BE2C (cell line): ENCODE results near the gene TXNRD1.

Experiments used
- DNase-seq: peaks from one replicate; pipeline ENCODE4 v3.0.0-alpha.2; 2020
- H3K27me3 ChIP-seq: fragments of 250-450 bp; sonication (Bioruptor Pico); 2 replicates; pipeline ENCODE4 v1.5.1; 2020; ENCODE audit warnings: mild to moderate bottlenecking
- H3K36me3 ChIP-seq: fragments of 250-450 bp; sonication (Bioruptor Pico); 2 replicates; pipeline ENCODE4 v1.5.1; 2020; ENCODE audit warnings: mild to moderate bottlenecking
- H3K4me1 ChIP-seq: fragments of 250-450 bp; sonication (Bioruptor Pico); 2 replicates; pipeline ENCODE4 v1.5.1; 2020
- H3K4me3 ChIP-seq: 2 replicates; pipeline ENCODE4 v1.5.1; 2011; ENCODE audit warnings: low read depth, low read length
- H3K9me3 ChIP-seq: fragments of 250-450 bp; sonication (Bioruptor Pico); 2 replicates; pipeline ENCODE4 v1.5.1; 2020
- CTCF ChIP-seq: IDR thresholded peaks from 2 replicates; pipeline ENCODE4 v1.5.1; 2012; ENCODE audit warnings: mild to moderate bottlenecking, low read depth, low read length

Gene TXNRD1

GRCh38 chr12:104296718-104297117 is 81.1 kb downstream of the TXNRD1 start:
- Histone ChIP-seq H3K4me1 (no peaks in the 10 kb centered on the region; the same call in 1 of the 2 replicates), H3K9me3 (no peaks in the 10 kb centered on the region), H3K36me3 (peaks cover 82% of the 10 kb centered on the region), H3K27me3 (no peaks in the 10 kb centered on the region), H3K4me3 (no peak overlapping the region)
- no peak for DNase-seq
- TF ChIP-seq CTCF, result no peak

- H3K36me3 ChIP-seq, result peaks cover 76% of the 10 kb centered on the region
- no peaks in the 10 kb centered on the region; the same call in 1 of the 2 replicates for H3K4me1 ChIP-seq
- H3K4me3 ChIP-seq, result no peak overlapping the region
- no peaks in the 10 kb centered on the region for H3K27me3 ChIP-seq
- no peak for DNase-seq
- H3K9me3 ChIP-seq, result no peaks in the 10 kb centered on the region
- no peak for TF ChIP-seq CTCF
Measured at GRCh38 chr12:104297477-104298113, 82.0 kb downstream of the TXNRD1 start.

DNA sequence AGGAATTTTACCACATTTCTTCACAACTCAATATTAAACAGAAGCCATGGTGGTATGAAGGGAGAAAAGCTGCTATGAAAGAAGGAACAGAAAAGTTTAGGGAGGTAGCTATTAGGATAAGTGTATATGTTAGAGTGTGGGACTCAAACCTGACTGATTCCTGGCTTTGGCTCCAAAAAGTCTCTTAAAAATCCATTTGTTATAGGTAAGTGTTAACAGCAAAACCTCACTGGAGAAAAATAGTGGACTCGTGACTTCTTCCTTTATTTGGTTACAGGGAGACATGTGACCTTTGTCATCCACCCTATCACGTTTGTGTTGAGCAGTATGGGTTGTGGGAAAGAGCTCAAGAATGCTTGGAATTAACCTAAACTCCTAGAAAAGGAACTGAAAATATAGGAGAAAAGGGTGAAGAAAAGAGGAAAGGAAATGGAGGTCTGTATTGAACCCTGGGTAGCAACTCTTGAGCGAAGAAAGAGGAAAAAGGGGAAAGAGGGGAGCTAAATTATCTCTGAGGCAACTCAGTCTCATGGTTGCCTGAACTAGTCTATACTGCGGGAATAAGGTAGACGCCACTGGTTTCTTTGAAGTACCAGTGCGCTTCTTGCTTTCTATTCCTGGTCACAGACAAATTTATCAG is 84.4 kb downstream of the TXNRD1 start:
- Histone ChIP-seq H3K4me3 (no peak overlapping the region), H3K9me3 (no peaks in the 10 kb centered on the region), H3K27me3 (no peaks in the 10 kb centered on the region), H3K36me3 (peaks cover 79% of the 10 kb centered on the region), H3K4me1 (no peaks in the 10 kb centered on the region; the same call in 1 of the 2 replicates)
- no peak for DNase-seq
- no peak for TF ChIP-seq CTCF

DNA sequence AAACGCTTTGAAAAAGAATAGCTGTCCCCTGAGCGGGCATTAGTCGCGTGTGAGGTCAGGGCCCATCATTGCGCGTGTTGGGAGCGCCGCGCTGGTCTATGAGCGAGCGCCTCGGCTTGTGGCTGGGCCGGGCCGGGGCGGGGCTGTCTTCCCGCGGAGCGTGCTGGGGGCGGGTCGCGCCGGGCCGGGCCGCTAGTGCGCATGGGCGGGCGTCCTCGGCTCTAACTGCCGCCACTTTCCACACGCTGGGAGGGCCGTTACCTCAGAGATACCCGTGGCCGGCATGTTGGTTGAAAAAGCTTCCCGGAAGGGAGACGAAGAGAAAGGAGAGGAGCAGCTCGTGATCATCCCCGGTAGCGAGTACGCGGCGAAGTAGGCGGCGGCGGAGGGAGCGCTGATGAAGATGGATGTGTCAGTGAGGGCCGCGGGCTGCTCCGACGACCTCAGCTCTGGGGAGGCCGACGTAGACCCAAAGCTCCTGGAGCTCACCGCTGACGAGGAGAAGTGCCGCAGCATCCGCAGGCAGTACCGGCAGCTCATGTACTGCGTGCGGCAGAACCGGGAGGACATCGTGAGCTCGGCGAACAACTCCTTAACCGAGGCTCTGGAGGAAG is 88.1 kb downstream of the TXNRD1 start, which contains the start of gene EID3:
EID3 (plus strand) TSS at position 202 of the 614 bp plus-strand sequence; CDS start at position 398, 196 bp downstream.
- Histone ChIP-seq H3K36me3 (peaks cover 48% of the 10 kb centered on the region), H3K27me3 (no peaks in the 10 kb centered on the region), H3K9me3 (no peaks in the 10 kb centered on the region), H3K4me1 (peaks cover 4% of the 10 kb centered on the region; the same call in 1 of the 2 replicates), H3K4me3 (no peak within 1 kb of the TSS)
- TF ChIP-seq CTCF, result no peak
- DNase-seq, result no peak

DNA sequence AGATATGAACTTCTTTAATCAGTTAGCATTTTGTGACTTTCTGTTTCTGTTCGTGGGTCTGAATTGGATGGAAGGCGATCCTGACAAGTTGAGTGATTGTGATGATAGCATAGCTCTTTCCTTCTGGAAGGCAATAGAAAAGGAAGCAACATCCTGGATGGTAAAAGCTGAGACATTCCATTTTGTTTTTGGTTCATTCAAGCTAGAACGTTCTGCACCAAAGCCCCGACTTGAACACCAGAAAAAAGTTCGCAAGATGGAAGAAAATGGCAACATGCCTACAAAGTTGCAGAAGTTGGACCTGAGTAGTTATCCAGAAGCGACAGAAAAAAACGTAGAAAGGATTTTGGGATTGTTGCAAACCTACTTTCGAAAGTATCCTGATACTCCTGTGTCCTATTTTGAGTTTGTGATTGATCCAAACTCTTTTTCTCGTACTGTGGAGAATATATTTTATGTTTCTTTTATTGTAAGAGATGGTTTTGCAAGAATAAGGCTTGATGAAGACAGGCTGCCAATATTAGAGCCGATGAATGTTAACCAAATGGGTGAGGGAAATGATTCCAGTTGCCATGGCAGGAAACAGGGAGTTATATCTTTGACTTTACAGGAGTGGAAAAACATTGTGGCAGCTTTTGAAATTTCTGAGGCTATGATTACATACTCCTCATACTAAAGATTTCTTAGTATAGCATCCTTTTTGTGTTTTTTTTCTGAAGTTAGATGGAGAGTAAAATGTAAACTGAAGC is 88.9 kb downstream of the TXNRD1 start:
- peaks cover 4% of the 10 kb centered on the region; the same call in 1 of the 2 replicates for H3K4me1 ChIP-seq
- no peaks in the 10 kb centered on the region for H3K27me3 ChIP-seq
- peaks cover 41% of the 10 kb centered on the region for H3K36me3 ChIP-seq
- H3K9me3 ChIP-seq, result no peaks in the 10 kb centered on the region
- H3K4me3 ChIP-seq, result no peak overlapping the region
- DNase-seq, result no peak
- no peak for TF ChIP-seq CTCF
